GM06990 (cell line): ENCODE results near the gene ZNF35.
A peak's percentile ranks its signal among the peaks of the same experiment; 100 is the strongest.

Experiments used
- DNase-seq: peaks from one replicate; pipeline ENCODE4 v3.0.0-alpha.2; 2011; ENCODE audit not compliant: insufficient read length; ENCODE audit errors: extremely low read depth
- H3K27me3 ChIP-seq: replicated peaks from 2 replicates; pipeline ENCODE4 v1.6.0; 2011; ENCODE audit warnings: low read length; ENCODE audit not compliant: control insufficient read depth, insufficient read depth
- H3K36me3 ChIP-seq: 2 replicates; pipeline ENCODE4 v1.5.1; 2011; ENCODE audit warnings: low read length; ENCODE audit not compliant: control insufficient read depth, insufficient read depth
- H3K4me3 ChIP-seq: replicated peaks from 2 replicates; pipeline ENCODE4 v1.5.1; 2011; ENCODE audit warnings: low read depth, mild to moderate bottlenecking, control low read depth, low read length
- CTCF ChIP-seq: IDR thresholded peaks from 2 replicates; pipeline ENCODE4 v1.5.1; 2011; ENCODE audit warnings: low read length, control low read depth, mild to moderate bottlenecking, inconsistent platforms; ENCODE audit not compliant: insufficient read depth, poor library complexity, severe bottlenecking

ZNF35 gene

GRCh38 chr3:44674211-44674610 is 25.7 kb downstream of the ZNF35 start:
- no peaks in the 10 kb centered on the region for H3K36me3 ChIP-seq
- H3K4me3 ChIP-seq = no peak overlapping the region
- TF ChIP-seq CTCF = no peak
- no peaks in the 10 kb centered on the region for H3K27me3 ChIP-seq
- no peak for DNase-seq

- no peak for TF ChIP-seq CTCF
- no peak overlapping the region for H3K4me3 ChIP-seq
- no peak for DNase-seq
- H3K27me3 ChIP-seq = no peaks in the 10 kb centered on the region
- no peaks in the 10 kb centered on the region for H3K36me3 ChIP-seq
These were observed 30.1 kb downstream of the ZNF35 start for GRCh38 chr3:44678480-44679116.

GRCh38 chr3:44680921-44681455 is 32.5 kb downstream of the ZNF35 start:
- Histone ChIP-seq H3K36me3 (no peaks in the 10 kb centered on the region), H3K4me3 (no peak overlapping the region), H3K27me3 (no peaks in the 10 kb centered on the region)
- no peak for DNase-seq
- no peak for TF ChIP-seq CTCF

- no peak for TF ChIP-seq CTCF
- DNase-seq = no peak
- Histone ChIP-seq H3K36me3 (no peaks in the 10 kb centered on the region), H3K27me3 (no peaks in the 10 kb centered on the region), H3K4me3 (no peak overlapping the region)
These were observed 33.8 kb downstream of the ZNF35 start for GRCh38 chr3:44682182-44682896.

GRCh38 chr3:44685128-44685800 is 36.7 kb downstream of the ZNF35 start:
- Histone ChIP-seq H3K36me3 (no peaks in the 10 kb centered on the region), H3K27me3 (no peaks in the 10 kb centered on the region), H3K4me3 (peak overlapping the region; percentile 58)
- DNase-seq = peak; percentile 77
- TF ChIP-seq CTCF = no peak
